Measurements from ENCODE around the gene HLCS.
"Not testable (repeated sequence)": the region's sequence is repeated elsewhere in the genome, so short reads cannot be mapped to it uniquely, and the experiment has no call there.

The HLCS gene

DNA sequence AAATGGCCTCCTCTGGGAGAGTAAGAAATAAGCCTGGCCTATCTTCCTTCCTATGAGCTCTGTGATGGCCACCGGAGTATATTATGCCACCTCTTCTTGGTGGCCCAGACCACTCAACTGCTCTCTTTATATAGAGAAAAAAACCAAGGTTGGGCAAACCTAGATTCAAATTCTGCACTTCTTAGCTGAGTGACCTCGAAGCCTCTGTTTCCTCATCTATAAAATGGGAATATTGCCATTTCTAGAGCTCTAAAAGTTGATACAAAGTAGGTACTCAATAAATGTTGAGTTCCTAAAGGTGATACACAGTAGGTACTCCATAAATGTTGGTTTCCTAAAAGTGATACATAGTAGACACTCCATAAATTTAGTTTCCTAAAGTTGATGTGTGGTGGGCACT is 120.7 kb downstream of the HLCS start:
- no peak for FAIRE-seq

DNA sequence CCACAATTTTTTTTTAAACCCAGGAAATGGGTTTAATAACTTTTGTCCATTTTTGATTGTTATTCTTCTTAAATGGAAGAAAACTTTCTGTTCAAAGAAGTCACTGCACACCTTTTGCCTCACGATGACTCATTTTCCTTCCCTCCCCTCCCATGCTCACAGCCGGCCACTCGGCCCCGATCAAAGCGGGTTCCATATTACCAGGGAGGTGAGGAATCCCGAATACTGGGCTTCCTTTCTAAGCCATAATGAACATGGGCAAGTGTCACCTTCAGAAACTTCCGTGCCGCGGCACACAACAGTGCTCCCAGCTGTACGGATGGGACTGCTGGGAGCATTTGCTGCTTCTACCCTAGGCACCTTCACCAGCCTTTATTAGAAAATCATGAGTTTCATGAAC is 121.4 kb downstream of the HLCS start:
- FAIRE-seq = no peak

DNA sequence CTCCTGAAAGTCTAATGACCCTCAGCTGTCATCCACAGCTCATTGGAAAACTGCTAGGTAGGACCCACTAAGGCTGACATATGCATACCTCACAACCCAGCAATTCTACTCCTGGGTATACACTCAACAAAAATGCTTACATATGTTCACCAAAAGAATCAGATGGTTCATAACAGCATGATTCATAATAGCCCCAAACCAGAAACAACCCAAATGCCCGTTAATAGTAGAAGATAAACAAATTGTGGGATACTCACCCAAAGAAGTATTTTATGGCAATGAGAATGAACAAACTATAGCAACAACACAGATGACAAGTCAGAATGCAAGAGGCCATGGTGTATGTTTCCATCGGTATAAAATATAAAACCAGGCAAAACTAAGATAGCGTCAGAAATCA is 124.6 kb downstream of the HLCS start:
- FAIRE-seq = no peak

DNA sequence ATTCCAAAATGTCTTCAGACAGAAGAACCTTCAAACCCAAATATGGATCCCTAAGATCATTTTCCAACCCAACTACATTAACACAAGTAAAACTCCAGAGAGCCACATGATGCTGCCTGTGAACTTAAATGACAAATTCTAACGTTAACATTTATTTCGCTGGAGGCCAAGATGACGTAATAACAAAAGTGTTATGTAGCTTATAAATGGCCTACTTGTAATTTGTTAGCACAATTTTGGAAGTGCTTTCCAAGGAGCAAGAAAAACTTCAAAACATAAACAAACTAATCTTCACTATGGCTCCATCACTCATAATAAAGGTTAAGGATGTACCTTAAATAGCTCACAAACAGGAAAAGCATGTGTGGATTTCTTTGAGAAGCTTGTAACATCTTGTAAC is 126.7 kb downstream of the HLCS start:
- no peak for FAIRE-seq

DNA sequence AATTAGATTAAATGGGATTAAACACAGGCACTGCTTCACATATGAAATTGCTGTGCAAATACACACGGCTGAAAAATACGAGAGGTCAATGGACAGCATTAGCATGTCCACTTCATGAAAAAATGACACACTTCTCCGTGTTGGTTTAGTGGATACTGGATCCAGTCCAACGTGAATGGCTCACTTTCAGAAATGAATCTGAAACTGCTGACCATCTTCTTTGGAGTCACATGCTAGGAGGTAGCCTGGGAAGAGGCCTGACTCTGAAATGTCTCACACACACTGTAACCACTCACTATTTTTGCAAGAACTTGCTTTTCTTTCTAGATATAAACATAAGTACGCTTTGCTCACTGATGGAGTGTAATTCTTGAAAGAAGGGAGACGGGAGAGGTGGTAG is 127.3 kb downstream of the HLCS start:
- no peak for FAIRE-seq

DNA sequence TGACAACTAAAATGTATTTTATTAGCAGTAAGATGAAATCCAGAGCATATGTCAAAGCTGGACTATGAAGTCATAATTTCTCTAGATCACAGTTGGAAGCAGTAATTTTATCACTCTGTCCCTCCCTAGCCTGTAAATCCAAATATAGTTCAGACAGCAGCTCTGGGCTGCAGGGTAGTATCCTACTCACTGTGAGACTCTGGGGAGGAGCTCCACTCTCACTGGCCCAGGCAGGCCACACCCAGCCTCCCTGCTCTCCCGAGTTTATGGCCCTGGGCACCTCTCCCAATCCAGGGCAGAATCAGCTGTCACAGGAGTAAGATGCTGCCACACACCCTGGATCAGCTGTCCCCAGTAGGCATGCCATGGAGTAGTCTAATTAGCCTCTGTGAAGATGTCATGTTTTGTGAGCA is 131.1 kb downstream of the HLCS start:
- FAIRE-seq = peak; percentile 62

DNA sequence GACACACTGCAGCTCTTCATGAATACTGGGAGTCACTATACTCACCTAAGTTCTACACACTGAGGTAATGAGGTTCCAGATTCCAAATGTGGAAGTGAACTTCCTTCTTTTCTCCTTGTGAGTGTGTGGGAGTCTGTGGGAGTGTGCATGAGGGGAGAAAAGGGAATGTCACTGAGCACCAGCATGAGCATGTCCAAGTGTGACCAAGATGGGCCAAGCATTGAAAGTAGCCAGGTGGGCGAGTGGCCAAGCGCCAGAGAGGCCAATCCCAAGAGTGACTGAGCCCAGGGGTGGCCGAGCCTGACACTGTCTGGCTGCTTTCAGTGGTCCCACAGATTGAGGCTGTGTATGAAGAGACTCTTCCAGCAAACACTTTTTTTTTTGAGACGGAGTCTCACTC is 132.3 kb downstream of the HLCS start:
- FAIRE-seq = no peak

DNA sequence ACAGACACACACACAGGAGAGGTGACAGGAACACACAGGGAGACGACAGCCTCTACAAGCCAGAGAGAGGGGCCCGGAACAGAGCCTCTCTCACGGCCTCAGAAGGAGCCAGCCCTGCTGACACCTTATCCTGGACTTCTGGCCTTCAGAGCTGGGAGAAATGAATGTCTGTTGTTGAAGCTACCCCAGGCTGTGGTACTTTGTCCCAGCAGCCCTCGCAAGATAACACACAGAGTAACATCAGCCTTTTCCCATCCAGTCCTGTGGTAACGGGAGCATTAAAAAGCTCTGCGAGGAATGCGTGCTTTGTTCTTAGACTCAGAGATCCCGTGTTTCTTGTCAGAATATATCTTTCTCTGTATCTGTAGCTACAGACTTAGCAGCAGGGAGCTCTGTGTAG is 136.4 kb downstream of the HLCS start:
- no peak for FAIRE-seq

DNA sequence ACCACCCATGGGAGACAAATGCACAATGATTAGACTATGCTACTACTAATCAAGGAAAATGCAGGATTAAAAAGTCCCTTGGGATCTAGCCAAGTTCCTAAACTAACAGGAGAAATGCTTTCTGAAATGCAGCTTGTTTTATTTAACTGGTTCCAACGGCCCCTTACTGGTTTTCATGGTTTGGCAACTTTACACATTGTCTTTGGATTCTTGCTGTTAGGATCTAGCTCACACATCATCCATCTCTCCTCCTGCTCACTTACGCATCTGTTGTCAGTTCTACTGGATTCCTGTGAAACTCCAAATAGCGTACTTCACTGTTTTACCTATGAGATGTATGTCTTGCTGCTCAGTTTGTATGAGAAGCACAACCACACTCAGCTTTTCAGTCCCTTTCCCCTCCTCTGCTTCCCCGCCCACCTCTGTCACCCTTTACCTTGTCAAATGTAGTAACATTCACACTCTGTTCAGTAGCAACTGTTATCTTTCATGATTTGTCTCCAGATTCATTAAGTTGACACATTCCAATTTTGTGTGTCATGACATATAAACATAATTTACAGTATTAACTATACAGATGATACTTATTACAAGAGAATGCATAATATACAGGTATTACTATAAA is 137.5 kb downstream of the HLCS start:
- FAIRE-seq = no peak

DNA sequence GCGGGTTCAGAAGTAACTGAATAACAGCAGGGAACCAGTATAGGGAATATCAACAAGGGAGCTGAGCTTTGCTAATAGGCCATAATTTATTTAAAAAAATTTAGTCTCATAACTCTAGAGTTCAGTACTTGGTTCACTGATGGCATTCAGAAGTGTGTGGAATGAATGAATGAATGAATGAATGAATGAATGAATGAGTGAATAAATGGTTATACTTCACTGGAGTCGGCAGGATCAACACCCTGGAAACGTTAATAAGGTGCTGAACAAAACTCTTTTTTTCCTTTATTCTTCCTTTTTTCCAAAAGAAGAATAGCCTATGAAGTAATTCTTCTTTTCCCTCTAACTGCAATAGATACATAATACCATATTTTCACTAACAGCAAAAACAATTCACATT is 138.3 kb downstream of the HLCS start:
- FAIRE-seq = no peak

DNA sequence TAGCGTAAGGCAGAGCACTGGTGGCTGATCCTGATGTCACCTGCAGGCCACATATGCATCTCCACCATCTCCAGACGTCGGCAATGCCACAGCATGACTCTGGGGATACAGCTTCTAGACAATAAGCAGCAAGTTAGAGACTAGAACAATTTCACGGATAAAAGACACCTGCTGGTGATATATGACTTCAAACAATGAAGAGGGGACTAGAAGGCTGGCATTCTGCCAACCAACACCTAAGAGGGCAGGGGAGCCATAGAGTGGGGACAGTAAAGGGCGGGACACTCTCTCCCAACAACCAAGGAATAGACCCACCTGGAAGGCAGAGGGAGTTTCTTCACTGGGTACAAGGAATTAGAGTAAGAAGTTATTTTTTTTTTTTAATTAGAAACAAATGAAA is 140.8 kb downstream of the HLCS start:
- FAIRE-seq = no peak

DNA sequence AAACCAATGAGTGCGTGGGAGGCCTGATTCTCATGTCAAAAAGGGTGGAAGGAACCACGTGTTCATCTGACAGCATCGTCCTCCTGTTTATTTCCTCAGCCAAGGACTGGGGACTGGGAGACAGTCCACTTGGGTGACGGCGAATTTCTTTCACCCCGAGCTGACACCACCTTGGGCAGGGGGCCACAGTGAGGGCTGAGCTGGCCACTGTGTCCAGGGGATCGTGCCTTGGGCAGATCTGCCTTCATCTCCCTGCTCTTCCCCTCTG is 145.5 kb downstream of the HLCS start:
- FAIRE-seq = no peak

DNA sequence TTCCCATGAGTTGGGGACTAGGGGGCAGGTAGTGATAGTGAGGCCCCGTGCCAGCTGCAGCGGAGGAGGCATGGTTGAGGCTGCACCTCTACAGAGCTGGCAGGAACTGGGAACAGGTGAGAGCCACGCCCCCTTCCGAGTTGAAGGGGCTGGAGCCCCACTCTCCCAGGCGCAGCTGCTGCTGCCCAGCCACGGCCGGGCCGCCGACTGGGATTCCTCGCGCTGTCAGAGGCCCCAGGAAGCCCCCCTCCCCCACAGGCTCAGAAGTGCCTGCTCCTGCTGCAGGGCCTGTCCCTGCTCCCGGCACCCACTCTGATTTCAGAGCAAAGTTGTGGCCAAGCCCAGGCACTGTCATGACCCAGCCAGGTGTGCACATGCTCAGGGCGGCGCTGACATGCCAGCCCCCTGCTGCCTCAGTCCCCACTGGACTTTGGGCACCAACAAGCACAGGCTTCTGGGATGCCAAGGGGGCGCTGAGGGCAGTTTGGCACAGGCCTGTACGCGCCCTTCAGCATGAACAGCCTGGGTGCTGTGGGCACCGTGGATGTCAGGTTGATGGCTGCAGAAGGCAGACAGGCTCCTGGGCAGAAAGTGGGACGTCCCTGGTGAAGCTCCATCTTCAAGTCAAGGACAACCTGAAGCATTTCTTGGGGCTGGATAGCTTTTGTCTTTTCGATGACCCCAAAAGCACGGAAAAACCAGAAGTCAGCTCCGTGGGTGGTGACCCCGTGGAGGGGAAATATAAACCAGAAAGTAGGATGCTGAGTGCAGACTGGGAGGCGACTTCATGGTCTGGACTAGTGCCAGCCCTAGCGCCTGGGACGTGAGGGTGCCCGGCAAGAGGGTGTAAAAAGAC is 146.1 kb downstream of the HLCS start:
- FAIRE-seq = no peak

DNA sequence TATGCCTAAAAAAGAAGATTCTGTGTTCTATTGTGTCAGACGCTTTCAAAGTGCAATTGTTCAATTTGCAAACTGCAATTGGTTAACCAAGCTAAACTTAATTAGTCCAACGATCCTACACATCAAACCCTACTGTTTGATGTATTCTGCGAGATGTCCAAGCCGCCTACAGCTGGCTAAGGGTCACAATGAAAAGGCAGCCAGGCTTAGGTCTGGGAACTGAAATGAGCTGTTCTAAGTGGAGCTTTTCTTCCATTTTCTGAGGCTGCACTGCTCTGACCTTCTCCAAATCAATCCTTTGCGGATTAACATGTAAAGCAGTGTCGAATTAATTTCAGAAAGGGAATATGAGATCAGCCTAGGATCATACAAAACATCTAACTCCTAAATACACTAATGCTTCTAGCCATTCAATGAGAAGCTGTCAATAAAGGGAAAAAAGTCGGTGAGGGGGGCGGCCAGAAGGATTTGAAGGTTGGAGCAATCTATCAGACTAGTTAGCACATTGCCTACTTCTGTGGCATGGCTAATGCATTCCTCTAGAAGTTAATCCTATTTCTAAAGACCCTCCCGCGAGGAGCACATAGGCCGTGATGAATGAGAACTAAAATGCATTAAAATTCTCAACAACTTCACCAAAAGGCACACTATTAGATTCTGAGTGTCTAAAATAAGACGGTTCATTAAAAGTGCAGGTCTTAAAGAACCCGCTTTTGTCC is 148.6 kb downstream of the HLCS start:
- no peak for FAIRE-seq

DNA sequence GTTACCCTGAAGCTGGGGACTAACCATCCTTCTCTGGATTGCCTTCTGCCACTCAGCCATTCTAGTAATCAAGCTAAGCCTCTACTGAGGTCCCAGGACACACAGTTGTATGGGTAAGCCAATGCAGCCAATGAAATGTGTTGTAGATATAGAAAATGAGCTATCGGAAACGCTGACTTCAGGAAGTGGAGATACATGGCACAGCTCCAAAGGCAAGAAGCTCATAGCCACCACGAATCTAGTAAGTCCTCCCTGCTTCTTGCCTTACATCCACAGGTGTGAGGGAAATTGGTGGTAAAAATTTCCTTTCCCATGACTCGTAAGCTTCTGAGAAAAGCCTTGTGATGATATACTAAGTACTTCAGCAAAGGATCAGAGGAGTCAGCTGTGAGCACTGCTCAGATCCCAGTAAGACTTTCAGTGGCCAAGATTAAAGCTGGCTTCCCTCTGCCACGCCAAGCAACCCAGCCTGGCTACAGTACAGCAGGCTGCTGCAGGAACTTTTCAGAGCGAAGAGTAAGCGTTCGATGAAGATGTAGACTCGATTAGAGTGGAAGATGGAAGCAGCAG is 149.8 kb downstream of the HLCS start:
- FAIRE-seq = no peak

DNA sequence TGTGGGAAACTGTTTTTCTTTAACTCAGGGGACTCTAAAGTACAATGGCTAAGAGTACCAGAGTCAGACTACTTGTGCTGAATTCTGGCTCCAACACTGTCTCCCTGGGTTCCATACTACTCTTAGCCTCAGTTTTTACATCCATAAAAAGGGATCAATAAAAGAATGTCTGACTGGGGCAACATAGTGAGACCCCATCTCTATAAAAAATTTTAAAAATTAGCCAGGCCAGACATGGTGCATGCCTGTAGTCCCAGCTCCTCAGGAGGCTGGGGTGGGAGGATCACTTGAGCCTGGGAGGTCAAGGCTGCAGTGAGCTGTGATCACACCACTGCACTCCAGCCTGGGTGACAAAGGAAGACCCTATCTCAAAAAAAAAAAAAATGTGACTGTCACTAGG is 150.4 kb downstream of the HLCS start:
- not testable (repeated sequence) for FAIRE-seq

DNA sequence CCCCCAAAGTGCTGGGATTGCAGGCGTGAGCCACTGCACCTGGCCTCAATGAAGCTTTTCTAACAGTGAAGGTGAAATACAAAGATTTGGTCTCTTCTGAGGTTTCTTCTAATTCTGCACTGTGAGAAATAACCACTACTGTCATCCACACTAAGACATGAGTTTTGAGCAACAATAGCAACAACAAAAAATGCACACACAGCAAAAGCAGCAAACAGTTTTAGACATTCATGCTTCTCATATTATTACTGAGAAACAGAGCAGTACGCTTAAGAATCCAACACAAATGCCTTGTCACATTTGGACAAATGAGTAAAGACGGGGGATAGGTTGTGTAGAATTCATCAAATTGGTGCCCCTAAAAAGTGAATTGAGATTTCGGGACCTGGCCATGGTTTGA is 151.2 kb downstream of the HLCS start:
- FAIRE-seq = no peak

DNA sequence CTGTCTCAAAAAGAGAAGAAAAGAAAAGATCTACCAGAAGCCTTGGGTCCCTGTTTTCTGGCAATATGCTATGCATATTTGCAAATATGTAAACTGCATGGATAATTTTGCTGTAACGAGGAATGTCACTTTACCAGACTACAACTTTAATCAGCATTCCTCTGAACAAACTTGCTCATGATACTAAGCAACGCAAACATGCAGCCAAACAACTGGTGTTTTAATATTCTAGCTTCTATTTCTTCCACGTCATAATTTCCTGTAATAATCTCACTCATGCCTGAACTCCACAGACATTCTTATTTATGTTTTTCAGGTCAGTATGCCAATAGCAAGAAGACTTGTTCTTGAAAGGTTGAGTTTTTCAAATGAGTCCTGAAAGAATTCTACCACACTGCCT is 153.4 kb downstream of the HLCS start:
- no peak for FAIRE-seq

DNA sequence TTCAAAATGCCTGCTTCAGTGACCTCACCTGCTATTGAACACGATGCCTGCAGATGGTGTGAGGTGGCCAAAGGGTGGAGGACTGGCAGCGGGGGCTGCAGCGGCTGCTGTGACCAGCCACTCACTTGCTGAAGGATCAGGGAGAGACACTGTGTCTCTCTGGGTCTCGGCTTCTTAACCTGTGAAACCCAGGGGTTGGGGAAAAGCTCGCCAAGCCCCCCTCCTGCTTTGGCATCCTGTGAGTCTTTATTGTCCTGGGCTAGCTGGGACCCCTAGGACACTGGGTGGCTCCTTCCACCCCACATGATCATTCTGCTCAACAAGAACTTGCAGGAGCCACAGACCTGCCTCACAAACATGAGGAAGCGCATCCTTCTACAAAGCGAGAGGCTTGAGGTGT is 154.7 kb downstream of the HLCS start:
- FAIRE-seq = no peak

DNA sequence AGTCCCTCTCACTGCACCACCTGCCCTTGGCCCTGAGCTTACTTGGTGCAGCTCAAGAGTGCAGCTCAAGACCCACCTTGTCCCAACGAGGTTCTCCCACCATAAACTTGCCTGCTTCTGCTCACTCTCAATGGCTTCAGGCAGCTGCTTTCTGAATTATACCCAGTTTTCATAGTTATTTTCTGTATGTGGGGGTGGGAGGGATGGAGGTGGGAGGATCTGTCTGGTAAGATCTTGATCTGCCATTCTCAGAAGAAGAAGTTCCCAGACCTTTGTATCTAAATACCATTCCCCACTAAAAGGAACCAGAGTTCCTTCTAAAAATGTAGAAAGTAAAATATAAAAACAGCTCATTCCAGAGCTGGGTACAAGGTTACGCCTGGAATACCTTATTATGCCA is 156.0 kb downstream of the HLCS start:
- FAIRE-seq = no peak

DNA sequence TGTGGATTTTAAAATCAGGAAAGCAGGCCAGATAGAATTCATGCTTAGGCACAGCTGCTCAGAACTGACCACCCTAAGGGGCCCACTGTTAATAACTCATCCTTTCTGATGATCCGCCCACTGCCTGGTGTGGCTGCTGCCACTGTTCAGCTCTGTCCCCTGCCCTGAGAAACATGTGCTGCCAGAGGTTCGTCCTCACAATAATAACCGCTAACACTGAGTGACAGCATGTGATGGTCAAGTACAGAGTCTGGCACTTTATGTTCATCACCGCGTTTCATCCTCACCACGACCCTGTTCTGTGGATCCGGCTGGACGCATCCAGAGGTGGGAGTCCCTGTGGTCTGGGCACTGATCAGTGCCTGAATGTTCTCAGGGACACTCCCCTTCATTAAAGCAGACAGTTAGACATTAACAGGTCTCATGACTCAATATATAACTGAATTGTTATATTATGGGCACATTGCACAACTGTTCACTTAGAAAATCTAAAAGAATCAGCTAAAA is 159.0 kb downstream of the HLCS start:
- no peak for FAIRE-seq

DNA sequence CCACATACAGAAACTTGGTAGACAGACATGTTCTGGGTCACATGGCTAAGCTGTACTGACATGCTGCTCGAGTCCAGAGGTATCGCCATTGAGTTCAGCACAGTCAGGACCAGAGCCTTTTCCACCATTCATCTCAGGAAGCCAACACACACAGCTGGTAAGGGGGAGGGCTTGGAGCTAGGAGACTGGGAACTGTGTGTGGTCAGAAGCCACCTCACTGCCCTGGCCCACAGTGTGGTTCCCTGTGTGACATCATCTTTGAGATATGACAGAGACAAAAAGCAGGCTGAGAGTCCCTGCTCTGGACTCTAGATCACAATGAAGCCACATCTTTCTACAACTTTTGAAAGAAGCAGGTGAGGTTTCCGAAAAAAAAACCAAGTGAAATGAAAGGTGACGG is 160.4 kb downstream of the HLCS start:
- no peak for FAIRE-seq

DNA sequence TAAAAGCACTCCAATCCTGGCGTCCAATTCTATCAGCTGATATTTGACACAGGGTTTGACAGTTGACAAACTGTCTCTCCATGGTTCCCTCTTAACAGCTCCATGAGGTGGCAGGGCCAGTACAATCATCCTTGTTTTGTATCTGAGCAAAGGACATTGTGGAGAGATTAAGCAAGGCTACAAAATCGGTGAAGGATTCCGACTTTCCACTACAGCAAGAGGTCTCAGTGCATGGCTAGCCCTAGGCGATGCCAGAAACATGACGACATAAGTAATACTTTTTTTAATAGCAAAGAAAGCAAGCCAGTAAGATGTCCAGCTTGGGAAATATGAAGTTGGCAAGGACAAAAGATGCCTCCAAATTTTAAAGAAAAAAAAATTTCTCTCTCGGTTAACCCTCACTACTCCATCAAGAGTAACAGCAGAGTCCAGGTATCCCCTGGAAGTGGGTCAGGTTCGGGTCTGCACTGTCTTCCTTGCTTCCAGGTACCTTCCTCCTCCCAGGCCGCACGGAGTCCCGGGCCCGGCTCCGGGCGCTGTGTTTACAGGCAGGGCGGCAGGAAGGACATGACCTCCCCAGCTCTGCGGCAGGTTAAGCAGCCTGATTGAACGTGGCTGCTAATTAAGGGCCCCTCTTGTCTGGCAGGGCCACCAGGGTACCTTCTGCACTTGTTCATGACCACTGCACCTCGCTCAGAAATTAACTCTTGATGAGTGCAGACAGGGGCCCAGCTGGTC is 161.4 kb downstream of the HLCS start:
- no peak for FAIRE-seq

Data from endometrium (tissue), 2 donors.